AG04449 (cell line): ENCODE measurements around the gene PHAX.

Source experiments
- CTCF ChIA-PET: fragments of 350-600 bp; formaldehyde crosslinking; extraction: SDS; loops from one replicate; lab custom pipeline; 2021; ENCODE audit warnings: antibody characterized with exemption; lab: Yijun Ruan, JAX
- POLR2A ChIA-PET: fragments of 400-600, 350-600 bp; formaldehyde crosslinking; extraction: SDS; loops from one replicate; lab custom pipeline; 2020; ENCODE audit warnings: antibody characterized with exemption, inconsistent platforms; lab: Yijun Ruan, JAX
- DNase-seq: peaks from one replicate; pipeline ENCODE4 v3.0.0-alpha.2; 2010; ENCODE audit warnings: low read depth, low spot score
- H3K4me3 ChIP-seq: 2 replicates; pipeline ENCODE4 v1.5.1; 2011; ENCODE audit warnings: low read depth, mild to moderate bottlenecking, control low read depth, low read length
- TF ChIP-seq, protein P1 (sequence below): IDR thresholded peaks from one replicate; pipeline ENCODE4 v1.5.1; 2011; ENCODE audit warnings: mild to moderate bottlenecking, moderate library complexity, low read length, control low read depth, inconsistent platforms; ENCODE audit not compliant: insufficient read depth; ENCODE audit errors: missing control alignments

PHAX gene

DNA sequence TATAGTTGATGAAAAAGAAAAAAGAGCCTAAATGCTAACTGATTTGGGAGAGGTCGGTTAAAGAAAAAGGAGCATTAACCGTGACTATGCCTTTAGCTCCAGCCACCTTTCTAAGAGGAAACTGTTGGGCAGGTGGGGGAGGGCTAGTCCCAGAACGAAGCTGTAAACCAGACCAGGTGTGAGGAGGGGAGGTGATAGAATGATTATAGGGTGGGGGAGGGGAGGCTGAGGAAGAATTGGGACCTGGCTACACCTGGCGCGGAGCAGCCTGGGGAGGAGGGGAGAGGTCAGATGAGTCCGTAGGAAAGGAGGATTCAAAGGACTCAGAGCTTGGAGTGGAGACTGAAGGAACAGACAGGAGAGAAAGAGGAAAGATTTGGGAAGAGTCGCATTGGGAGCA, 73.4 kb downstream of the PHAX start:
- H3K4me3 ChIP-seq: no peak overlapping the region
- DNase-seq: no peak
- POLR2A ChIA-PET: no interaction called here
- TF ChIP-seq, protein P1, sequence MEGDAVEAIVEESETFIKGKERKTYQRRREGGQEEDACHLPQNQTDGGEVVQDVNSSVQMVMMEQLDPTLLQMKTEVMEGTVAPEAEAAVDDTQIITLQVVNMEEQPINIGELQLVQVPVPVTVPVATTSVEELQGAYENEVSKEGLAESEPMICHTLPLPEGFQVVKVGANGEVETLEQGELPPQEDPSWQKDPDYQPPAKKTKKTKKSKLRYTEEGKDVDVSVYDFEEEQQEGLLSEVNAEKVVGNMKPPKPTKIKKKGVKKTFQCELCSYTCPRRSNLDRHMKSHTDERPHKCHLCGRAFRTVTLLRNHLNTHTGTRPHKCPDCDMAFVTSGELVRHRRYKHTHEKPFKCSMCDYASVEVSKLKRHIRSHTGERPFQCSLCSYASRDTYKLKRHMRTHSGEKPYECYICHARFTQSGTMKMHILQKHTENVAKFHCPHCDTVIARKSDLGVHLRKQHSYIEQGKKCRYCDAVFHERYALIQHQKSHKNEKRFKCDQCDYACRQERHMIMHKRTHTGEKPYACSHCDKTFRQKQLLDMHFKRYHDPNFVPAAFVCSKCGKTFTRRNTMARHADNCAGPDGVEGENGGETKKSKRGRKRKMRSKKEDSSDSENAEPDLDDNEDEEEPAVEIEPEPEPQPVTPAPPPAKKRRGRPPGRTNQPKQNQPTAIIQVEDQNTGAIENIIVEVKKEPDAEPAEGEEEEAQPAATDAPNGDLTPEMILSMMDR: no peak
- CTCF ChIA-PET: interaction anchor here (1.1 to 9.3 kb wide), 7 partner anchors 10 to 136 kb away, joined by 3 to 303 read pairs (median 26); partner anchors contain the start of gene LMNB1

DNA sequence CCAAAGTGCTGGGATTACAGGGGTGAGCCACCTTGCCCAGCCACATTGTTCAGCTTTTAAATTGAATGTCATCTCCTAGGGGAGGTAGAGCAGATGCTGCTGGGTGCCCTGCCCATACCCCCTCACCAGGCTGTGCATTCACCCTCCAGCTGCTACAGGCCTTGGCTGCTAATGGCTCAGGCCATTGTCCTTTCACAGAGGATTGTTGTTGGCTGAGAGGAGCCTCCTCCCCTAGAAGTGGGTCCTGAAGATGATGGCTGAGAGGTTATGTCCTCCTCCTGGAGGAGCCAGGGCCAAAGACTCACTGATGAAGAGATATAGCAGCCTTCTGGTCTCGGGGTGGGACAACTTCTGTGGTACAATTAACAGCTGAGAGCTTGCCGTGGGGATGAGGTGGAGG, 74.6 kb downstream of the PHAX start:
- TF ChIP-seq, protein P1: no peak
- no peak overlapping the region for H3K4me3 ChIP-seq
- POLR2A ChIA-PET: no interaction called here
- DNase-seq: no peak
- CTCF ChIA-PET: interaction anchor here (0.6 to 9.3 kb wide), 28 partner anchors 9 to 641 kb away, joined by 3 to 303 read pairs (median 5); partner anchors contain the start of genes LMNB1 and PHAX

DNA sequence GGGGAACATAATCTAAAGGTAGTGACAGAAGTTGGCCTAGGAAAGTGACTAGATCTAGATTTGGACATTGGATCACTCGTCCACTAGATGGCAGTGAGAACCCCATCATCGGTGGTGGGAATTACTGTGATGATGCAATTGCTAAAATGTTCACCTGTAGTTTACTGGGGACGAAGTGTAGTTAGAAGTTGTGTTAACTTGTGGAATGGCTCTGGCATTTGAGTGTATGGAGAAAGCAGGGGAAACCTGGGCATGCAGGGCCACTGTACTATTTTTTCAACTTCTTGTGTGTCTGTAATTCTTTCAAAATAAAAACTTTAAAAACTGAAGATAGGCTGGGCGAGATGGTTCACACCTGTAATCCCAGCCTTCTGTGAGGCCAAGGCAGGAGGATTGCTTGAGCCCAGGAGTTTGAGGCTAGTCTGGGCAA, 75.5 kb downstream of the PHAX start:
- no peak for DNase-seq
- ChIA-PET POLR2A (no interaction called here), CTCF (interaction anchor here (0.6 to 9.3 kb wide), 32 partner anchors 9 to 640 kb away, joined by 3 to 303 read pairs (median 4); partner anchors contain the start of genes LMNB1 and PHAX)
- TF ChIP-seq, protein P1: peak; percentile 67
- no peak overlapping the region for H3K4me3 ChIP-seq
